ENCODE results near the gene DPP9.

The DPP9 gene

DNA sequence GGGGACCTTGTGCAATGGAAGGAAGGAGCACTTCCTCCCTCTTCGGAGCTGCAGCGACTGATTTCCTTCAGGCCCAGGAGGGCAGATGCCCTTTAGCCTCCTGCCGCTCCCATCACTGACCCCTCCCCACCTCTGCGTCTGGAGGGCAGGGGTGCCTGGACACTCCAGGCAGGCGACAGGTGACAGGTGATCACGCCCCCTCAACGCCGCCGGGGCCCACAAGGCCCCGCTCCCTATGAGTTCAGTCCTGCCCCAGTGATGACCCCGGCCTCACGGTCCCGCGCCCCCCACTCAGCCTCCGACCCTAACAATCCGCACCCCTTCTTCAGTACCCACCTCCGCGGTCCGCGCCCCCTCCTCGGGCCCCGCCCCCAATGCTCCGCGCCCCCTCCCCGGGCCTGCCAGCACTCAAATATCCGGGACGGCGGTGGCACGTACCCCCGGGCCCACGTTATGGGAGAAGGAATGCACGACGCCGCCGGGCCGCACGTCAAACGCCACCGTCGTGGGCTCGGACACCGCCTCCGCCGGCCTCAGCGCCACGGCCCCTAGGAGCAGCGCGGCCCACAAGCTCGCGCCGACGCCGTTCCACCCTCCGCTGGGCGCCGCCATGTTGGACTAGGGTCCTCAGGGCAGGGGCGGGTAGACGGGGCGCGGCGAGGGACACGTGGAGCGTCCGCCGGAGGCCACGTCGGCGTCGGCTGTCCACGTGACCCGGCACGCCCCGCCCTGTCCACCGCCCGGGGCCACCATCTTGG, 53.7 kb downstream of the DPP9 start, which contains the start of gene MYDGF:
TSS of gene MYDGF (minus strand) at position 620 of the 758 bp plus-strand sequence. CDS start at position 612, 8 bp downstream.
- TF ChIP-seq Cebpa-rat (IDR thresholded peaks at IDR 0.05): no peak; a peak in 1 of 22 replicates
- Histone ChIP-seq H3K9me3 (replicated peaks in 1 of 11) (no peaks in the 10 kb centered on the region), H3K9ac (peak within 1 kb of the TSS; percentile 88 to 94 (median 91)), H3K36me3 (peaks cover 34 to 52% (median 45%) of the 10 kb centered on the region in 11 experiments), H3K4me3 (peak within 1 kb of the TSS; percentile 77 to 97 (median 90)), H3K27ac (peak within 1 kb of the TSS; percentile 77 to 93 (median 87); a peak in 21 of 22 replicates), H3K4me1 (peaks cover 12 to 52% (median 36%) of the 10 kb centered on the region in 10 experiments), H3K4me2 (peak within 1 kb of the TSS; percentile 81 to 99 (median 96)), H4K20me1 (peaks cover 0 to 42% (median 19%) of the 10 kb centered on the region in 11 experiments; a peak in 18 of 22 replicates), H3K27me3 (no peaks in the 10 kb centered on the region)

DNA sequence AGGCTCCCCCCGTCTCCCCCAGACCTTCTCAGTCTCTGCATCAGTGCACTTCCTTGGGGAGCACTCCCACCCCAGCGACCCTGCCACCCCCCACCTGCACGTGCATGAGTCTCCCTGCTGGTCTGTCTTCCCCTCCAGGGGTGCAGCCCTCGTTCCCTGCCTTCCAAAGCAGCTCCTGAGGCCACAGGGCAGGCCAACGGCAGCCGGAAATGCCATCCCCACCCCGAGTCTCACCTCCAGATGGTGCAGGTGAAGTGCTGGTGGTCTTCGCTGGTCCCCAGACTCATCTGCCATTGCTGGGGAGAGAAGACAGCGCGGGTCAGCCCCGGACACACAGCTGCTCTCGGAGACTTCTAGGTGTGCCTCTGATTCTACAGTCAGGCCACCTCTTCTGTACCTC, 59.0 kb downstream of the DPP9 start:
- Histone ChIP-seq H3K27ac (no peak overlapping the region; a peak in 1 of 22 replicates), H3K4me2 (peak overlapping the region in 2 of 11 experiments; percentile 7 to 15; a peak in 2 of 22 replicates), H3K27me3 (no peaks in the 10 kb centered on the region), H3K4me1 (peaks cover 15 to 73% (median 39%) of the 10 kb centered on the region in 10 experiments), H3K9ac (no peak overlapping the region; a peak in 1 of 22 replicates), H3K4me3 (no peak overlapping the region), H3K9me3 (replicated peaks in 1 of 11) (no peaks in the 10 kb centered on the region), H3K36me3 (peaks cover 71 to 90% (median 86%) of the 10 kb centered on the region in 11 experiments), H4K20me1 (peaks cover 23 to 87% (median 63%) of the 10 kb centered on the region in 11 experiments; a peak in 21 of 22 replicates)
- TF ChIP-seq Cebpa-rat (IDR thresholded peaks at IDR 0.05): no peak

DNA sequence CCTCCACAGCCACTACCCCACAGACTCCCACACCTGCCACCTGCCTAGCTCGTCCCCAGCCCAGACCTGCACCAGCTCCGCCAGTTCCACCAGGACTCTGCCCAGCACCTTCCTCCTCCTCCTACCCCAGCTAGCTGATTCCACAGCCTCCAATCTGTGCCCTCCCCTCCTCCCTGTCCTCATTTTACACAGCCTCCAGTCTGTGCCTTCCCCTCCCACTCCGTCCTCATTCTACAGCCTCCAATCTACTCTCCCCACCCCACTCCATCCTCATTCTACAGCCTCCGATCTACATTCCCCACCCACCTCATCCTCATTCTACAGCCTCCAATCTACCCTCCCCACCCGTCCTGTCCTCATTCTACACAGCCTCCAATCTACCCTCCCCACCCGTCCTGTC, 60.8 kb downstream of the DPP9 start:
- Histone ChIP-seq H3K4me1 (peaks cover 4 to 56% (median 26%) of the 10 kb centered on the region in 10 experiments; a peak in 17 of 20 replicates), H3K9me3 (replicated peaks in 1 of 11) (no peaks in the 10 kb centered on the region), H4K20me1 (peaks cover 28 to 93% (median 71%) of the 10 kb centered on the region in 11 experiments; a peak in 21 of 22 replicates), H3K36me3 (peaks cover 82 to 93% (median 91%) of the 10 kb centered on the region in 11 experiments), H3K9ac (peak overlapping the region in 2 of 11 experiments; percentile 14 to 56; a peak in 2 of 22 replicates), H3K27ac (no peak overlapping the region), H3K4me2 (no peak overlapping the region), H3K4me3 (no peak overlapping the region), H3K27me3 (no peaks in the 10 kb centered on the region)
- no peak for TF ChIP-seq Cebpa-rat (IDR thresholded peaks at IDR 0.05)

DNA sequence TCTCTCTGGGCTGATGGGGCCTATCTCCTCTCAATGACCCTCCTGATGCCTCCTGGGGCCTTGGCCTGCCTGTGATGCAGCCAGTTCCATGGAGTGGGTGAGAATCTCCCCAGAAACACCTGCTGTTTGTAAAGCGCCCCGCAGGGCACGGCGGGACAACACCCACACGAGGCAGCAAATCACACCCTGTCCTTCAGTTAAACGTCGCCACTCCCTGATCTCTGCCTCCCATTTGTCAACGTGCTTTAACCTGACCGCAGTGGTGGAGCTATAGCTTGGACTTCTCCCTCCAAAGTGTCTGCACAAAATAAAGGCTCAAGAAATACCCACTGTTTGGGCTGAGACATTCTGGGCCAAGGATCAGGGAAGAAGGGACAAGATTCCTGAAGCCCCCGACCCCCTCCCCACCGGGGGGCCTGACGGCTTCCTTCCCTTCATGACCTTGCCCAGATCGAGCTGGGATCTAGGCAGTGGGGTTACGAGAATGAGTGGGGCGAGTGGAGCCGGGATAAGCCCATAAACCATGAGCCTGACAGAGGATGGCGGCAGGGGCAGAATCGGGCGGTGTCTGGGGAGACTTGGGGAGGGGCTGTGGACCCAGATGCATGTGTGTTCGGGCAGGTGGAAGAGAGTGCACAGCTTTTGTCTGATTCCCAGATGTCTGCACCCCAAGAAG, 61.5 kb downstream of the DPP9 start:
- no peak overlapping the region for H3K4me2 ChIP-seq
- TF ChIP-seq Cebpa-rat (IDR thresholded peaks at IDR 0.05): no peak
- no peaks in the 10 kb centered on the region for H3K27me3 ChIP-seq
- H3K36me3 ChIP-seq: peaks cover 84 to 93% (median 91%) of the 10 kb centered on the region in 11 experiments
- H4K20me1 ChIP-seq: peaks cover 28 to 93% (median 78%) of the 10 kb centered on the region in 11 experiments; a peak in 21 of 22 replicates
- H3K9me3 ChIP-seq (replicated peaks in 1 of 11): no peaks in the 10 kb centered on the region
- H3K4me1 ChIP-seq: peaks cover 8 to 49% (median 23%) of the 10 kb centered on the region in 10 experiments; a peak in 17 of 20 replicates
- peak overlapping the region in 1 of 11 experiments; percentile 7; a peak in 1 of 22 replicates for H3K27ac ChIP-seq
- peak overlapping the region in 7 of 11 experiments; percentile 4 to 56 (median 23); a peak in 5 of 22 replicates for H3K9ac ChIP-seq
- H3K4me3 ChIP-seq: no peak overlapping the region

DNA sequence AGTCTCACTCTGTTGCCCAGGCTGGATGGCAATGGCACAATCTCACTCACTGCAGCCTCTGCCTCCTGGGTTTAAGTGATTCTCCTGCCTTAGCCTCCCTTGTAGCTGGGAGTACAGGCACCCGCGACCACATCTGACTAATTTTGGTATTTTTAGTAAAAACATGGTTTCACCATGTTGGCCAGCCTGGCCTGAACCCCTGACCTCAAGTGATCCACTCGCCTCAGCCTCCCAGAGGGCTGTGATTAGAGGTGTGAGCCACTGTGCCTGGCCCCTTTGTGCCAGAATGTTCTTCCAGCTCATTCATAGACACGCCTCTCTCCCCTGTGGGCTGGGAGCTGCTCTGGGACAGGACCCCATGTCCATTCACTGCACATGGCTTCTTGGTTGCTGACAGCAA, 62.6 kb downstream of the DPP9 start:
- Histone ChIP-seq H3K9me3 (replicated peaks in 1 of 11) (no peaks in the 10 kb centered on the region), H4K20me1 (peaks cover 33 to 96% (median 84%) of the 10 kb centered on the region in 11 experiments; a peak in 21 of 22 replicates), H3K27me3 (no peaks in the 10 kb centered on the region), H3K27ac (peak overlapping the region in 2 of 11 experiments; percentile 2 to 7; a peak in 2 of 22 replicates), H3K4me2 (peak overlapping the region in 2 of 11 experiments; percentile 8 to 10; a peak in 1 of 22 replicates), H3K4me3 (no peak overlapping the region), H3K9ac (peak overlapping the region in 6 of 11 experiments; percentile 7 to 56 (median 32); a peak in 3 of 22 replicates), H3K36me3 (peaks cover 86 to 93% (median 91%) of the 10 kb centered on the region in 11 experiments), H3K4me1 (peaks cover 0 to 38% (median 18%) of the 10 kb centered on the region in 10 experiments; a peak in 12 of 20 replicates)
- no peak for TF ChIP-seq Cebpa-rat (IDR thresholded peaks at IDR 0.05)

DNA sequence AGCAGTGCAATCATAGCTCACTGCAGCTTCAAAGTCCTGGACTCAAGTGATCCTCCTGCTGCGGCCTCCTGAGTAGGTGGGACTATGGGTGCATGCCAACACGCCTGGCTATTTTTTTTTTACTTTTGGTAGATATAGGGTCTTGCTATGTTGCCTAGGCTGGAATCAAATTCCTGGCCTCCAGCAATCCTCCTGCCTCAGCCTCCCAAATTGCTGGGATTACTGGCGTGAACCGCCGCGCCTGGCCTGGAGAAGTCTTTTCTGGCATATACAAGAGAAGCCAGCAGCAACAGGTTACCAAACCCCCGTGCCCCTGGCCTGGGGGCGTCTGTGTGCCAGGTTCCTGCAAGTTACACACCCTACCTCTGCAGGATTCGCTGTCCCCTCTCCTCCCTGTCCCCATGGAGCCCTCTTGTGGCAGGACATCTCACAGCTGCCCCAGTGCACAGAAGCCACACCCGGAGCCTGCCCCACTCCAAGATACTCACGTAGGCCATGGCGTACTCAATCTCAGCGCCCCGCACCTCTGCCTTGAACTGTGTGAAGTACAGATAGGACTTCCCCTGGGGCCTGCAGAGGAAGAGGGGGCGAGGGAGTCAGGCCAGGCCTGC, 63.4 kb downstream of the DPP9 start:
- 0 out of 22 replicates have a peak overlapping the region, but pooled peaks of 2 of the 11 experiments have one; percentile 7 to 27 for H3K9ac ChIP-seq
- H3K36me3 ChIP-seq: peaks cover 86 to 93% (median 92%) of the 10 kb centered on the region in 11 experiments
- TF ChIP-seq Cebpa-rat (IDR thresholded peaks at IDR 0.05): no peak

DNA sequence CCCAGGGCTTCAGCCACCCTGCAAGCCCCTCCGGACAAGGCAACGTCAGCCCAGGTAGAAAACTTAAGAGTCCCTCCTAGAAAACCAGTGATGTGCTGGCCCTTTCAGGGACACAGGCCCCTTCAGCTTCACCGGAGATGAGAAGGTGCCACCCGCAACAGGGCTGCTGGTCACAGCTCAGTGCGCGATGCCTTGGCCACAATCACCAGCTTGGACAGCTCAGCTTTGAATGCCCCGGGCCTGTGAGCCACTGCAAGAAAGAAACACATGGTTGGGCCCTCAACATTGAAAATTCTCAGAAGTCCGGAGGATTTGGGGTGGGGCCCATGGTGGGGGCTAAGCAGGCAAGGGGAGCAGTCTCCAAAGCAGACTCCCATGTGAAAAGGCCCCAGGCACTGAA, 65.8 kb downstream of the DPP9 start:
- Histone ChIP-seq H3K27ac (no peak overlapping the region), H4K20me1 (peaks cover 24 to 99% (median 76%) of the 10 kb centered on the region in 11 experiments; a peak in 21 of 22 replicates), H3K27me3 (no peaks in the 10 kb centered on the region), H3K4me2 (no peak overlapping the region; a peak in 1 of 22 replicates), H3K9me3 (replicated peaks in 1 of 11) (no peaks in the 10 kb centered on the region), H3K4me1 (peaks cover 14 to 41% (median 30%) of the 10 kb centered on the region in 10 experiments), H3K36me3 (peaks cover 80 to 100% (median 92%) of the 10 kb centered on the region in 11 experiments), H3K9ac (peak overlapping the region in 4 of 11 experiments; percentile 18 to 37 (median 28); a peak in 4 of 22 replicates), H3K4me3 (no peak overlapping the region)
- TF ChIP-seq Cebpa-rat (IDR thresholded peaks at IDR 0.05): no peak

More for the DNA sequence above, 63.4 kb downstream of the DPP9 start:
- Histone ChIP-seq H3K4me3 (no peak overlapping the region), H3K4me2 (0 out of 22 replicates have a peak overlapping the region, but pooled peaks of 2 of the 11 experiments have one; percentile 8 to 10), H4K20me1 (peaks cover 33 to 96% (median 80%) of the 10 kb centered on the region in 11 experiments; a peak in 21 of 22 replicates), H3K27ac (no peak overlapping the region), H3K4me1 (peaks cover 1 to 37% (median 19%) of the 10 kb centered on the region in 10 experiments; a peak in 15 of 20 replicates), H3K27me3 (no peaks in the 10 kb centered on the region), H3K9me3 (replicated peaks in 1 of 11) (no peaks in the 10 kb centered on the region)

DNA sequence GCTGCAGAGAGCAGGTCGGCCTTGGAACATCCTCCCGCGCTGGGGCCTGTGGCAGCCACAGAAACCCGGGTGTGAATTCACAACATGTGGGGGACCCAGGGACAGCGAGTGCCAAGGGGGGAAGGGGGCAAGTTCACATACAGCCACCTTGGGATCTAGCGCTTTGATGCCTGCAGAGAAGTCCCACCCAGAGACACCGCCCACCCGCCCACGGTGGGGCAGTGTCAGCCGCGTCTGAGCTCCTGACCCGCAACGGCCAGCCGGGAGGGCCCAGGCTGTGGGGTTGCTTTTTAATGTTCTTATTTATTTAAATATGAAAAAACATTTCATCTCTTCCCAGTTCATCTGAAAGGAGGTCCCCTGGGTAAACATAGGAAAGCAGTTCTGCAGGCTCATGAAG, 66.4 kb downstream of the DPP9 start:
- Histone ChIP-seq H3K36me3 (peaks cover 78 to 100% (median 91%) of the 10 kb centered on the region in 11 experiments), H3K27me3 (no peaks in the 10 kb centered on the region), H3K4me1 (peaks cover 14 to 41% (median 30%) of the 10 kb centered on the region in 10 experiments)

More for the DNA sequence above, 66.4 kb downstream of the DPP9 start:
- H3K9ac ChIP-seq: peak overlapping the region in 3 of 11 experiments; percentile 18 to 44 (median 26); a peak in 3 of 22 replicates
- no peak for TF ChIP-seq Cebpa-rat (IDR thresholded peaks at IDR 0.05)
- no peak overlapping the region for H3K27ac ChIP-seq
- no peak overlapping the region; a peak in 1 of 22 replicates for H3K4me2 ChIP-seq
- no peak overlapping the region for H3K4me3 ChIP-seq
- H4K20me1 ChIP-seq: peaks cover 18 to 99% (median 76%) of the 10 kb centered on the region in 11 experiments; a peak in 21 of 22 replicates
- H3K9me3 ChIP-seq (replicated peaks in 1 of 11): no peaks in the 10 kb centered on the region

Measured in BLaER1 treated with 17β-estradiol and CSF1 and Interleukin-3, amounts not matched to agents 10 nM and 100 nM (cell line).